Hepatic stellate cell (primary cell): Measurements from ENCODE around the gene PIP4P1.
"Not testable (repeated sequence)": the region's sequence is repeated elsewhere in the genome, so short reads cannot be mapped to it uniquely, and the experiment has no call there.

Experiments
- DNase-seq: peaks from one replicate; pipeline ENCODE4 v3.0.0; 2011; ENCODE audit warnings: low spot score

PIP4P1 gene

DNA sequence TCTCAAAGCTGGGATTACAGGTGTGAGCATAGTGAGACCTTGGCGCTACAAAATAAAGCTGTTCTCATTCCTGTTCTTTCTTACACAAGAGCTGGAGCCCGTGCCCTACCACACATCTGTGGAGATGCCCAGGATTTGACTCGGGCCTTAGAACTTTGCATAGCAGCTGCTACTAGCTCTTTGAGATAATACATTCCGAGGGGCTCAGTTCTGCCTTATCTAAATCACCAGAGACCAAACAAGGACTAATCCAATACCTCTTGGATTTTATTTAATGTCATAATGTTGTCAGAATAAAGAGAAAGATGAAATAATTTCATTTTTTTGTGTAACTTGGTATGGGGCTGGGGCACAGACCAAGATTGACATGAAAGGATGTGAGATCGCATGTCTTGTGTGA is 15.5 kb upstream of the PIP4P1 start:
- DNase-seq = no peak

- DNase-seq = no peak
These were observed 11.4 kb upstream of the PIP4P1 start for GRCh38 chr14:20472536-20473169.

DNA sequence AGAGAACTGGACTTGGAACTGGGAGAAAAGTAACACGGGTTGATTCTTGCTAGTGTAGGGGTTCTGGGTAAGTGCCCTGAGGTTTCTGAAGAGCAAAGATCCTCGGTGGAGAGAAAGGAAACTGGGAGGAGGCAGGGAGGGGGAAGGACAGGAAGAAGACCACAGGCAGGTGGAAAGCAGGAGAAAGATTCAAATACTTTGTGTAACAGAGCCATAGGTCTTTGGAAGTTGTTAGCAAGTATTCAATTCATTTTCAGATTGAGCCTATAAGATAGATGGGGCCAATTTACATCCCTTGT is 9.3 kb upstream of the PIP4P1 start:
- no peak for DNase-seq

DNA sequence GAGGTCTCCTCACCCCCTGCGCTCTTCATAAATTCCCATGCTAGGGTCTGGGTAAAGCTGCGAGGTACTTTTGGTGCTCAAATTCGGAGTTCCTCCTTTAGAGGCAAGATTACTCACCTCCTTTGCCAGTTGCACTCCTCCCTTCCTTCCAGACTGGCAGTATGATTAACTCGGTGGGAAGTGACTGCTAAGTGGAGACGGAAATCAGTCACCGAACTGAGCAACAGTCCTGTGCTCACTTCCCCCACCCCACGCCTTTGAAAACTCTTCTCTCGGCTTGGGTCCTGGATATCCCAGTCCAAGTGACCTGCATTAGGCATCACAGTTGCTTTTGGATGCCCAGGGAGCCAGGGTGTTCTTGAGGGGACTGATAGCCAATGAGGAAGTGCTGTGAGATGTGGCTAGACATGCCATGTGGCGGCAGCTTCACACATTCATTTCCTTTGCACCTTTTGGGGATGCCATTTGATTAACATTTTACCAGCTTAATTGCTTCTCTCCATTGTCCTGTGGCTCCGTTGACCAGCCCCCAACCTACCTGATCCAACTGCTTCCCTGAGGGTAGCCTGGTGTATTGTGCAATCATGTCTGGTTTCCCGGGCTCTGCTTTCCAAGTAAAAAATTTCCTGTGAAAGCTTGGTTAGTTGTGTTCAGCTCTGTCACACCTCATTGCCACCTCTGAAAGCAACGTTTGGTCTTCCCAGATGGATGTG is 8.8 kb upstream of the PIP4P1 start:
- DNase-seq = peak; percentile 65

DNA sequence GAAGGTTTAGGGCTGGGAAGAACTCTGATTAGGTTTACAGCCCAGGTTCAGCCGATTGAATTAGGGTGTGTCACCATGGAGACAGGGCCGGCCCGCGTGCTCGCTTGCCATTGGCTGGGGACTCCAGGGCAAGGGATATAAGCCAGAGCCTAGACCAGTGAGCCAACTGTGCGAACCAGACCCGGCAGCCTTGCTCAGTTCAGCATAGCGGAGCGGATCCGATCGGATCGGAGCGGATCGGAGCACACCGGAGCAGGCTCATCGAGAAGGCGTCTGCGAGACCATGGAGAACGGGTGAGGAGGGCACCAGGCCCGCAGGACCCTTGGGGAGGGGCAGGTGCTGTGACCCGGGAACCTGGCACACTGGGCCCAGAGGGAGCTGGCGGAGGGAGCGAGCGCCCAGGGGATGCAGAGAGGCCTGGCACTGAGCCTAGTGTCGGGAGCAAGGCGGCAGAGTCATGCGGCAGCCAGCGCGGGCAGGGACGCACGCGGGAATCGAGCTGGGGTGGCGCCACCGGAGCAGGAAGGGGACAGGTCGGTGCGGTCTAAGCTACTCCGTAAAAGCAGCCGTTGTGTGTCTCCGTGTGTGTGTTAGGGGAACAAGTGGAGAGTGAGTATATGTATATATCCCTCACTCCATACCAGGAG is 8.1 kb upstream of the PIP4P1 start, which contains the start of gene PNP:
Gene PNP, plus strand, starts transcription at position 165 of the 648 bp plus-strand sequence. Its CDS starts 119 bp downstream, at position 284.
- peak; percentile 94 for DNase-seq

GRCh38 chr14:20468764-20469241 is 7.6 kb upstream of the PIP4P1 start:
- peak; percentile 33 for DNase-seq

- no peak for DNase-seq
These were observed 593 bp downstream of the PIP4P1 start for GRCh38 chr14:20460458-20461224.

- no peak for DNase-seq
These were observed 3.0 kb downstream of the PIP4P1 start for GRCh38 chr14:20458031-20458789.

GRCh38 chr14:20456971-20457370 is 4.3 kb downstream of the PIP4P1 start:
- no peak for DNase-seq

DNA sequence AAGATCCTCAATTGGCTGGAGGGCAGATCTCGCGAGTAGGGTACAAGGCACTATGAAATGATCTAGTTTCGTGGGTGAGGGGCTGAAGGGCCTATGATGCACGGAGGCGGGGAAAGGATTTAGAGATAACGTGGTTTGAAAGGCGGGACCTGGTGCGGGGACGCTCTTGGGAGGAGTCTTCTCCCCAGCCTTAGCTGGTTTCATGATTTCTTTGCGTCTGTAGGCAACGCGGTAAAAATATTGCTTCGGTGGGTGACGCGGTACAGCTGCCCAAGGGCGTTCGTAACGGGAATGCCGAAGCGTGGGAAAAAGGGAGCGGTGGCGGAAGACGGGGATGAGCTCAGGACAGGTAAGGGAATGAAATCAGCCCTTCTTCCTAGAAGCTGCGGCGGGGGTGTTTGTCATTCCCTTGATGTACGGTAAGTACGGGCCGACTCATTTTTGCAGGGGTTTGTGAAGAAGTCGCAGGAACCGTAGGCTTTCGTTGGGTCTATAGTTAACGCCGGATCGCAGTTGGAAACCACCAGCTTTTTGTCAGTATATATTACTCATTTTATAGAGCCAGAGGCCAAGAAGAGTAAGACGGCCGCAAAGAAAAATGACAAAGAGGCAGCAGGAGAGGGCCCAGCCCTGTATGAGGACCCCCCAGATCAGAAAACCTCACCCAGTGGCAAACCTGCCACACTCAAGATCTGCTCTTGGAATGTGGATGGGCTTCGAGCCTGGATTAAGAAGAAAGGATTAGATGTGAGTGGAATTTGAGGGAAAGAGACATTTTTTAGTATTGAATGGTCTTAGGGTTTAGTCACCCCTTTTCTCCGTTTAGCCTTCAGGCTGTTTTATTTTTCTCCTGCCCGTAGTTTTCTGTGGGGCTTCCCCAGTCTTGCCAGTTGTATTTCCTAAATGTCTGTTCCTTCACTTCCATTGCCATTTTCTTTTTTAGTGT is 5.6 kb downstream of the PIP4P1 start:
- DNase-seq = peak; percentile 81

DNA sequence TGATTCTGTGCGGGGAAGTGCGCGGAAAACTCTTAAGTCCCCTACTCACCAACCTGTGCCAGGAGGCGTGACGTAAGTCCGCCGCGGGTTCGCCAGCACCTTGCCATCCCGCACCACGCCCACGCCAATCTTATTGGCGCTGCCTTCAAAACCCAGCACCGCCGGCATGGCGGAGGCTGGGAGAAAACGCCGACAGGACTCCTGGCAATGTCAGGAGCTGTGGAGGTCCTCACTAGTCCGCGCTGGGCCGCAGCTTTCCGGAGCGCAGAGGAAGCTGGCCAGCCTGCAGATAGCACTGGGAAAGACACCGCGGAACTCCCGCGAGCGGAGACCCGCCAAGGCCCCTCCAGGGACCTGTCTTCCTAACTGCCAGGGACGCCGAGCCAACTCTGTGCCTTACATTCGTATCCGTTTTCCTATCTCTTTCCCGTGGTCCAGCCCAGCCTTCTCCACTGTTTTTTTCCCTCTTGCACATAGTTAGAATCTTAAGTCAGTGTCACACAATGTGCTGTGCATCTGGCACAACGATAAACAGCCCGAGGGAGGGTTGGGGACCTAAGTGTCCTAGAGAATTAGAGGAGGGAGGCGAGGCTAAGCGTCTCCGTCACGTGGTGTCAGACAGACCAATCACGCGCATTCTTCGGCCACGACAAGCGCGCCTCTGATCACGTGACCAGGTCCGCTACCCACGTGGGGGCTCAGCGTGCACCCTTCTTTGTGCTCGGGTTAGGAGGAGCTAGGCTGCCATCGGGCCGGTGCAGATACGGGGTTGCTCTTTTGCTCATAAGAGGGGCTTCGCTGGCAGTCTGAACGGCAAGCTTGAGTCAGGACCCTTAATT is 6.5 kb downstream of the PIP4P1 start, which contains the start of the genes APEX1 and OSGEP:
Gene APEX1, plus strand, starts transcription at position 711 of the 839 bp plus-strand sequence. CDS start 420 bp downstream, outside the sequence.
Gene OSGEP, minus strand, starts transcription at position 297 of the 839 bp plus-strand sequence. Its CDS starts 129 bp downstream, at position 168.
- peak; percentile 99 for DNase-seq

DNA sequence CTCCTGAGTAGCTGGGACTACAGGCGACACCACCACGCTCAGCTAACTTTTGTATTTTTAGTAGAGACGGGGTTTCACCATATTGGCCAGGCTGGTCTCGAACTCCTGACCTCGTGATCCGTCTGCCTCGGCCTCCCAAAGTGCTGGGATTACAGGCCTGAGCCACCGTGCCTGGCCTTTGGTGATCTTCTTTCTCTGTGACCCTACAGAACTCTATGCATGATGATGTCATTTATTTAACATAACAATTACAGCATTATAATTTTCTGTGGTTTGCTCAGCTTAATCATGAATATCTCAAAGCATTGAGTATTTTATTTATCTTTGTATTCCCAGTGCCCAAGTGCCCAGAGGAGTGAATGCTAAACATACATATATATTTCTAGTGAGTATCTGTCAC is 8.4 kb downstream of the PIP4P1 start:
- not testable (repeated sequence) for DNase-seq

- no peak for DNase-seq
These were observed 14.3 kb downstream of the PIP4P1 start for GRCh38 chr14:20446889-20447288.

- DNase-seq = not testable (repeated sequence)
These were observed 17.6 kb downstream of the PIP4P1 start for GRCh38 chr14:20443650-20444049.

- DNase-seq = no peak
These were observed 19.8 kb downstream of the PIP4P1 start for GRCh38 chr14:20441461-20441860.

- DNase-seq = no peak
These were observed 20.4 kb downstream of the PIP4P1 start for GRCh38 chr14:20440882-20441281.

DNA sequence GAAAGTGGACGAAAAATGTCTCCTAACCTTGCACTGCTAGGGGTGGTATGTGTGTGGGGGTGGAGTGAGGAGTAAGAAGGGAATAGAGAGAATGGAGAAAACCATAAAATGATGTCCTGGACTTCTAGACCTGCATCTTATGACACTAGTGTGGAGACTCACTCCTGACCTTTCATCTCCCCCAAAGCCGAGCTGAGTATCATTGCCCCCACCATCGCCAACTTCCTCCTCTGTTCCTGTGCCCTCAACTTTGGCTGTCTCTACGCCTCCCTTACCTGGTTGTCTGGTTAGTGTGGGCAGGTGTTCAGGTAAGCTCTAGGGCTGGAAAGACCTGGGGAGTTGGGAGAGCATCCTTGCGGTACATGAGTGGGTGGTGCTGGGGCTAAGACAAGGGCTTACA is 20.8 kb downstream of the PIP4P1 start:
- DNase-seq = no peak

GRCh38 chr14:20438664-20439063 is 22.6 kb downstream of the PIP4P1 start:
- DNase-seq = no peak

DNA sequence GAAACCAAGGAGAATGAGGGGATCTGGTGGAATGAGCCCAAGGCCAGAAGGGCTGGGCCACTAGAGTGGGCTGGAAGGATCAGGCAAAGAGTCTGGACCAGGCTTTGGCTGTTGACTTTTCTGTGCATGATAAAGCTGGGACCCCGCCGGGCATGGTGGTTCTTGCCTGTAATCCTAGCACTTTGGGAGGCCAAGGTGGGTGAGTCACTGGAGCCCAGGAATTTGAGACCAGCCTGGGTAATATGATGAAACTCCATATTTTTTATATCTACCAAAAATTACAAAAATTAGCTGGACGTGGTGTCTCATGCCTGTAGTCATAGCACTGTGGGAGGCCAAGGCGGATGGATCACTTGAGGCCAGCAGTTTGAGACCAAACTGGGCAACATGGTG is 24.9 kb downstream of the PIP4P1 start:
- DNase-seq = no peak
